ENCODE measurements around the gene FAHD1.

The FAHD1 gene

GRCh38 chr16:1826691-1827573 is at the start of gene FAHD1, which contains the start of gene HAGH:
Gene FAHD1, plus strand, starts transcription at chr16:1827206. Its CDS starts 33 bp downstream, at chr16:1827239.
Gene HAGH, minus strand, starts transcription at chr16:1826825. Its CDS starts 38 bp downstream, at chr16:1826787.
- DNase-seq, result peak; percentile 96 to 97 (median 96)

- no peak for DNase-seq
Measured at GRCh38 chr16:1777375-1778199, 49.4 kb upstream of the FAHD1 start.

GRCh38 chr16:1778200-1779179 is 48.5 kb upstream of the FAHD1 start:
- no peak for DNase-seq

- no peak for DNase-seq
Measured at GRCh38 chr16:1779234-1779701, 47.7 kb upstream of the FAHD1 start.

- no peak for DNase-seq
Measured at GRCh38 chr16:1779741-1780676, 47.0 kb upstream of the FAHD1 start.

GRCh38 chr16:1780677-1781072 is 46.3 kb upstream of the FAHD1 start:
- DNase-seq, result no peak

- no peak for DNase-seq
Measured at GRCh38 chr16:1781254-1781653, 45.8 kb upstream of the FAHD1 start.

GRCh38 chr16:1781758-1782407 is 45.1 kb upstream of the FAHD1 start:
- DNase-seq, result peak in 2 of 3 donors; percentile 32 to 62

- DNase-seq, result peak; percentile 99 to 100 (median 100)
Measured at GRCh38 chr16:1782408-1783264, 44.4 kb upstream of the FAHD1 start, which contains the start of the genes NUBP2 and SPSB3. Gene NUBP2, plus strand, starts transcription at chr16:1782960. Its CDS starts 61 bp downstream, at chr16:1783021. Gene SPSB3, minus strand, starts transcription at chr16:1782571. Its CDS starts 1,088 bp downstream, at chr16:1781483.

GRCh38 chr16:1784977-1785845 is 41.8 kb upstream of the FAHD1 start:
- DNase-seq, result no peak

GRCh38 chr16:1785846-1786170 is 41.2 kb upstream of the FAHD1 start:
- no peak for DNase-seq

GRCh38 chr16:1786242-1787055 is 40.6 kb upstream of the FAHD1 start:
- DNase-seq, result no peak

- no peak for DNase-seq
Measured at GRCh38 chr16:1787056-1787321, 40.0 kb upstream of the FAHD1 start.

- DNase-seq, result no peak
Measured at GRCh38 chr16:1787322-1788094, 39.5 kb upstream of the FAHD1 start.

- DNase-seq, result no peak
Measured at GRCh38 chr16:1788095-1788707, 38.8 kb upstream of the FAHD1 start.

- no peak for DNase-seq
Measured at GRCh38 chr16:1788708-1789100, 38.3 kb upstream of the FAHD1 start.

GRCh38 chr16:1789643-1790045 is 37.4 kb upstream of the FAHD1 start:
- DNase-seq, result no peak

Data from suppressor macrophage treated with lipopolysaccharide for 1 hour (primary cell).